ENCODE measurements around the gene TRPM8.

TRPM8 gene

GRCh38 chr2:233989221-233989858 lies 72.2 kb downstream of the TRPM8 start:
- no peak for TF ChIP-seq CTCF (IDR thresholded peaks at IDR 0.05; ENCODE audit: insufficient read depth, low read depth, low read length, missing control alignments)
- no peak for DNase-seq (ENCODE audit: low read depth)
- no peak overlapping the region for H3K4me3 ChIP-seq (ENCODE audit: low read depth, low read length)

DNA sequence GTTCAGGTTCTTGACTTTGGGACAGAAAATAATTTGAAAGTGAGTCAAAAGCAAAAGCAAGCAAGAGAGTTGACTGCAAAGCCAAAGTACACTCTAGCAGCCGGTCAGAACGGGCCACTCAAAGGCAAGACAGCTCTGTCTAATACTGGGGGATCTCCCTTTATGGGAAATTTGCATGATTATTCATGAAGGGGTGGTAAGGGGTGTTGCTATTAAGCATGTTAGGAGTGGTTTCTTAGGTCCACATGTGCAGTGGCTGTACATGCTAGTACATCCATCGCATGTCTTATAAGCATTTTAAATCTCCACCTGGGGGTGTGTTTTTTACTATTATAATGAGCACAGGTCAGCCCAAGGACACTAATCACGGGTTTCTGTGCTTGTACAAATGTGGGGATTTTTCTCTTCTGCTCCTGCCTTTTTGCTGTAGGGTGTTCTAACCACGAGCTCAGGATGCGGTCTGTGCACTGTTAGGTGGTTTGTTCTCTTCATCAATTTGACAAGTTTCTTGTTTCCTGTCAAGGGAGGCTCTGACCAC lies 73.2 kb downstream of the TRPM8 start:
- no peak for TF ChIP-seq CTCF (IDR thresholded peaks at IDR 0.05; ENCODE audit: insufficient read depth, low read depth, low read length, missing control alignments)
- H3K4me3 ChIP-seq (ENCODE audit: low read depth, low read length), result no peak overlapping the region
- peak; percentile 55 for DNase-seq (ENCODE audit: low read depth)

GRCh38 chr2:233991196-233991595 lies 74.0 kb downstream of the TRPM8 start:
- no peak for TF ChIP-seq CTCF (IDR thresholded peaks at IDR 0.05; ENCODE audit: insufficient read depth, low read depth, low read length, missing control alignments)
- H3K4me3 ChIP-seq (ENCODE audit: low read depth, low read length), result no peak overlapping the region
- DNase-seq (ENCODE audit: low read depth), result no peak

DNA sequence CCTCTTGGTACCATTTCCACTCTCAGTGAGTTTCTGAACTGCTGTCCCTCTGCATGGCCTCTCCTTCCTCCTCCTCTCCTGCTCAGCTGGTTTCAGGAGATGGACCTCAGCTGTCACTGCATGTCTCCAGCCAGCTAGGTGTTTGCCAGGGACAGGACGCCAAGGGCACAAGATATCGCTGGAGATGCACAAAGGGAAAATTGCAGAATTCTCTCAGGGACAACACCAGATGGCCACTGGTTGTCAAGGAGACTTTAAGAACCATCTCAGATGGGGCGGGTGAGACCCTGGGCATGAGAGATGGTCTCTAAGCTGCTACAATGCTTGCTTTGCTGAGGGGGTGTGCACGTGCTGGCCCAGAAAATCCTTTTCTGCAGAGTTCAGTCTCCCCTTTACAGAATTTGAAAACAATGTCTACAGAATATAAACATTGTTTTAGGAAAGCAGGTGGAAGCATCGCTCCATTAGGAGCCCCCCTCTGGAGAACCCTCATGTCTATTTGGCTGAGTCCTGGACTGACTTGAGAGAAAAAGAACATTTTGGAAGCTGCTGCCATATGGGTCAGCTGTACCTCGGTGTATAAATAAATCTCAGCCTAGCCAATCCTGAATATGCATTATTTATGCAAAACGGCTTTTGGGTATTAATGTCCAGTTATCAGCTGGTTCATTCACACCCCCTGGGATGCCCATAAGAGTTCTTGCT lies 75.5 kb downstream of the TRPM8 start:
- DNase-seq (ENCODE audit: low read depth), result no peak
- H3K4me3 ChIP-seq (ENCODE audit: low read depth, low read length), result no peak overlapping the region
- no peak for TF ChIP-seq CTCF (IDR thresholded peaks at IDR 0.05; ENCODE audit: insufficient read depth, low read depth, low read length, missing control alignments)

DNA sequence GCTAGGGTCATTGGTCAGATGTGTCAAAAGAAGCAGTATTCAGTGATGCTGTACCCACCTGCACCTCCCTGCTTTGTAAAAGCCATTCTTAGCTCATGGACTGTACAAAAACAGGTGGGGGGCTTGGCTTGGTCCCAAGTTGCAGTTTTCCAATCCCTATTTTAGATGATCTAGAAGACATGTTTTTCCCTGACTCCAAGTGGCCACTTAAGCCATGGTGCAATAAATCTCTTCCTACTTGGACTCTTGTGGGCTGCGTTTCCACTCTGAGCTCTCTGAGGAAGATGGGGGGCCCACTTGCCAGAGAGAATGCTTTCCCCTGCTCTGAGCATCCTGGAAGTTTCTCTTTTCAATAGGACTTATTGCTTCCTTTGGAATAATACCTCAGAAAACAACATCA lies 76.3 kb downstream of the TRPM8 start:
- H3K4me3 ChIP-seq (ENCODE audit: low read depth, low read length), result no peak overlapping the region
- no peak for DNase-seq (ENCODE audit: low read depth)
- TF ChIP-seq CTCF (IDR thresholded peaks at IDR 0.05; ENCODE audit: insufficient read depth, low read depth, low read length, missing control alignments), result no peak

DNA sequence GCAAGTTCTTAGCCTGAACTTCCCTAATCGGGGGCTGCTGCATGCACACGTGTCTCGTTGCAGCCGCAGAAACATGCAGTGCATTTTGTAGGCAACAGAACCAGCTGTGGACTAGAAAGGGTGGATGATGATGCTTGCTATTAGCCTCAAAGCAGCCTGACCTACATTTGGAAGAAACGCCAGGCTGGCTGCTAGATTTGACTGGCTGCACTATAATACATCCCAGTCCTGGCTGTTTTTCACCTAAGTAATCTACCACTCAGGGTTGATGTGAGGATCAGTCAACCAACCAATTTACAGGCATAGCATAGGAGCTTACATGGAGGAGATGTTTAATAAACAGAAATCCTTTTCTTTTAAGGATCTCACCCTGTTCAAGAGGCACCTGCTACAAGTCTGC lies 77.0 kb downstream of the TRPM8 start:
- no peak for DNase-seq (ENCODE audit: low read depth)
- no peak overlapping the region for H3K4me3 ChIP-seq (ENCODE audit: low read depth, low read length)
- TF ChIP-seq CTCF (IDR thresholded peaks at IDR 0.05; ENCODE audit: insufficient read depth, low read depth, low read length, missing control alignments), result no peak
